HT1080 (cell line): Measurements from ENCODE around the gene INO80D. TPM values are rescaled to one million over a fixed set of nuclear protein-coding genes. Genes with fewer than 3 reads are reported as not detected.
A peak's percentile ranks its signal among the peaks of the same experiment; 100 is the strongest.
"Not testable (repeated sequence)": the region's sequence is repeated elsewhere in the genome, so short reads cannot be mapped to it uniquely, and the experiment has no call there.

Experiments used
- DNase-seq: peaks from one replicate; pipeline ENCODE4 v3.0.0-alpha.2; 2015; ENCODE audit warnings: low read depth
- polyA plus RNA-seq, 2 experiments: library from polyadenylated mRNA; depleted of rRNA; stranded (reverse); fragments of >200 nt; gene quantifications; 2 replicates each; pipeline ENCODE4 v1.2.3, GENCODE V29; 2015
- total RNA-seq: library from RNA; depleted of rRNA; stranded (reverse); fragments of >200 nt; shearing (Covaris generic); gene quantifications from 2 replicates; pipeline ENCODE4 v1.2.3, GENCODE V29; 2014; rRNA removed

Gene INO80D
- total RNA-seq: 2.8 and 5.3 TPM in 2 replicates
- polyA plus RNA-seq (2015; cell fraction: cytosol; rRNA removed): 1.6 and 2.5 TPM in 2 replicates
- 4.7 and 4.9 TPM in 2 replicates for polyA plus RNA-seq (2015; cell fraction: nucleus; rRNA removed)

- DNase-seq: peak; percentile 79
Observed at GRCh38 chr2:206085742-206086445, at the start of gene INO80D. Gene INO80D (minus strand): TSS chr2:206086174. CDS start chr2:206063016, 23,158 bp downstream.

GRCh38 chr2:206127656-206128055 is 41.7 kb upstream of the INO80D start:
- peak; percentile 7 for DNase-seq

GRCh38 chr2:206125901-206126300 is 39.9 kb upstream of the INO80D start:
- DNase-seq: no peak

GRCh38 chr2:206122569-206122968 is 36.6 kb upstream of the INO80D start:
- not testable (repeated sequence) for DNase-seq

GRCh38 chr2:206116278-206116677 is 30.3 kb upstream of the INO80D start:
- no peak for DNase-seq

GRCh38 chr2:206115026-206115578 is 29.1 kb upstream of the INO80D start:
- DNase-seq: no peak

- DNase-seq: peak; percentile 2
Observed at GRCh38 chr2:206112846-206113547, 27.0 kb upstream of the INO80D start.

- no peak for DNase-seq
Observed at GRCh38 chr2:206112108-206112507, 26.1 kb upstream of the INO80D start.

GRCh38 chr2:206108713-206109112 is 22.7 kb upstream of the INO80D start:
- DNase-seq: no peak

- no peak for DNase-seq
Observed at GRCh38 chr2:206105541-206105940, 19.6 kb upstream of the INO80D start.

- DNase-seq: no peak
Observed at GRCh38 chr2:206105038-206105437, 19.1 kb upstream of the INO80D start.

GRCh38 chr2:206098872-206099271 is 12.9 kb upstream of the INO80D start:
- DNase-seq: not testable (repeated sequence)

- DNase-seq: no peak
Observed at GRCh38 chr2:206098471-206098870, 12.5 kb upstream of the INO80D start.

- DNase-seq: no peak
Observed at GRCh38 chr2:206096876-206097275, 10.9 kb upstream of the INO80D start.

- no peak for DNase-seq
Observed at GRCh38 chr2:206095536-206096332, 9.8 kb upstream of the INO80D start.

- peak; percentile 14 for DNase-seq
Observed at GRCh38 chr2:206092297-206092696, 6.3 kb upstream of the INO80D start.

- DNase-seq: no peak
Observed at GRCh38 chr2:206088248-206088647, 2.3 kb upstream of the INO80D start.

GRCh38 chr2:206086716-206087350 is 859 bp upstream of the INO80D start:
- DNase-seq: no peak

- DNase-seq: peak; percentile 21
Observed at GRCh38 chr2:206084870-206085741, 868 bp downstream of the INO80D start.

GRCh38 chr2:206084439-206084869 is 1.5 kb downstream of the INO80D start:
- peak; percentile 83 for DNase-seq
